Measurements from ENCODE around the gene GARIN5B. TPM values are rescaled to one million over a fixed set of nuclear protein-coding genes. Genes with fewer than 3 reads are reported as not detected.

The GARIN5B gene
- total RNA-seq, 1 experiment from 2014 or later = not detected

GRCh38 chr19:55320844-55321419 is 42.1 kb downstream of the GARIN5B start:
- H3K36me3 ChIP-seq (ENCODE audit: insufficient read depth, low read length, poor library complexity, severe bottlenecking) = no peaks in the 10 kb centered on the region
- TF ChIP-seq EZH2 (IDR thresholded peaks at IDR 0.05; ENCODE audit: borderline replicate concordance, low read depth, low read length, poor library complexity, severe bottlenecking) = no peak
- TF ChIP-seq, protein P1, sequence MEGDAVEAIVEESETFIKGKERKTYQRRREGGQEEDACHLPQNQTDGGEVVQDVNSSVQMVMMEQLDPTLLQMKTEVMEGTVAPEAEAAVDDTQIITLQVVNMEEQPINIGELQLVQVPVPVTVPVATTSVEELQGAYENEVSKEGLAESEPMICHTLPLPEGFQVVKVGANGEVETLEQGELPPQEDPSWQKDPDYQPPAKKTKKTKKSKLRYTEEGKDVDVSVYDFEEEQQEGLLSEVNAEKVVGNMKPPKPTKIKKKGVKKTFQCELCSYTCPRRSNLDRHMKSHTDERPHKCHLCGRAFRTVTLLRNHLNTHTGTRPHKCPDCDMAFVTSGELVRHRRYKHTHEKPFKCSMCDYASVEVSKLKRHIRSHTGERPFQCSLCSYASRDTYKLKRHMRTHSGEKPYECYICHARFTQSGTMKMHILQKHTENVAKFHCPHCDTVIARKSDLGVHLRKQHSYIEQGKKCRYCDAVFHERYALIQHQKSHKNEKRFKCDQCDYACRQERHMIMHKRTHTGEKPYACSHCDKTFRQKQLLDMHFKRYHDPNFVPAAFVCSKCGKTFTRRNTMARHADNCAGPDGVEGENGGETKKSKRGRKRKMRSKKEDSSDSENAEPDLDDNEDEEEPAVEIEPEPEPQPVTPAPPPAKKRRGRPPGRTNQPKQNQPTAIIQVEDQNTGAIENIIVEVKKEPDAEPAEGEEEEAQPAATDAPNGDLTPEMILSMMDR (conservative IDR thresholded peaks at IDR 0.05; ENCODE audit: low read depth, low read length) = no peak
- no peak overlapping the region for H3K27ac ChIP-seq (ENCODE audit: low read depth, low read length, poor library complexity, severe bottlenecking)
- intact Hi-C loops (cut with micrococcal nuclease; ENCODE audit: unreplicated experiment) = no loop called here
- no peaks in the 10 kb centered on the region for H3K27me3 ChIP-seq (replicated peaks; ENCODE audit: insufficient read depth, low read depth, low read length, poor library complexity)
- CTCF ChIA-PET = no interaction called here
- H3K4me1 ChIP-seq (ENCODE audit: insufficient read depth, low read length, poor library complexity, severe bottlenecking) = no peaks in the 10 kb centered on the region
- H3K4me3 ChIP-seq (ENCODE audit: low read depth, low read length, poor library complexity, severe bottlenecking) = no peak overlapping the region
- DNase-seq (ENCODE audit: low spot score) = no peak
- BruUV-seq (replicated peaks) = no TSS peak
- POLR2A ChIA-PET (ENCODE audit: low non-redundant PET) = interaction anchor here (0.6 kb wide), 1 partner anchor 18 kb away, joined by 4 read pairs; the partner anchor contains the start of gene KMT5C
- no peaks in the 10 kb centered on the region for H3K9me3 ChIP-seq (ENCODE audit: low read depth, low read length, poor library complexity, severe bottlenecking)

DNA sequence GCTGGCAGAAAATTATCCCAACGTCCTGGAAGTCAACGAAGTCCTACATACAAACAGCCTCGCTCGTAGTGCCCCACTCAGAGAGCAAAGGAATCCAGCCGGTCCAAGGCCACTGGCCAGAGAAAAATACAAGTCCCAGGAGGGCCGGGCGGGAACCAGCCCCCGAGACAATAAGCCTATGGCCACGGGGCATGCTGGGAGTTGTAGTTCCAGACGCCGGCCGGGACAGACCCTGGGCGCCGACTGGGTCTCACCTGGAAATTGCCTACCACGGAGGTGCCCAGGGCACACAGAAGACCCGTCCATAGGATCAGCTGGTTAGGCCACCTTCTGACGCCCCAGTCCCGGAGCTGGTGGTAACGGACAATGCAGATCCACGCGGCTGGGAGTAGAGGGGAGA is 43.3 kb downstream of the GARIN5B start:
- TF ChIP-seq, protein P1 (conservative IDR thresholded peaks at IDR 0.05; ENCODE audit: low read depth, low read length) = no peak
- no peak for TF ChIP-seq EZH2 (IDR thresholded peaks at IDR 0.05; ENCODE audit: borderline replicate concordance, low read depth, low read length, poor library complexity, severe bottlenecking)
- Histone ChIP-seq H3K27ac (ENCODE audit: low read depth, low read length, poor library complexity, severe bottlenecking) (no peak overlapping the region), H3K4me3 (ENCODE audit: low read depth, low read length, poor library complexity, severe bottlenecking) (no peak overlapping the region), H3K27me3 (replicated peaks; ENCODE audit: insufficient read depth, low read depth, low read length, poor library complexity) (no peaks in the 10 kb centered on the region), H3K36me3 (ENCODE audit: insufficient read depth, low read length, poor library complexity, severe bottlenecking) (no peaks in the 10 kb centered on the region), H3K4me1 (ENCODE audit: insufficient read depth, low read length, poor library complexity, severe bottlenecking) (no peaks in the 10 kb centered on the region), H3K9me3 (ENCODE audit: low read depth, low read length, poor library complexity, severe bottlenecking) (no peaks in the 10 kb centered on the region)
- ChIA-PET CTCF (no interaction called here), POLR2A (ENCODE audit: low non-redundant PET) (no interaction called here)
- peak; percentile 53 for DNase-seq (ENCODE audit: low spot score)
- BruUV-seq (replicated peaks) = no TSS peak
- intact Hi-C loops (cut with micrococcal nuclease; ENCODE audit: unreplicated experiment) = no loop called here

GRCh38 chr19:55316646-55317045 is 46.4 kb downstream of the GARIN5B start:
- DNase-seq (ENCODE audit: low spot score) = no peak
- H3K27ac ChIP-seq (ENCODE audit: low read depth, low read length, poor library complexity, severe bottlenecking) = no peak overlapping the region
- H3K27me3 ChIP-seq (replicated peaks; ENCODE audit: insufficient read depth, low read depth, low read length, poor library complexity) = no peaks in the 10 kb centered on the region
- no peak overlapping the region for H3K4me3 ChIP-seq (ENCODE audit: low read depth, low read length, poor library complexity, severe bottlenecking)
- ChIA-PET CTCF (no interaction called here), POLR2A (ENCODE audit: low non-redundant PET) (no interaction called here)
- H3K9me3 ChIP-seq (ENCODE audit: low read depth, low read length, poor library complexity, severe bottlenecking) = no peaks in the 10 kb centered on the region
- intact Hi-C loops (cut with micrococcal nuclease; ENCODE audit: unreplicated experiment) = no loop called here
- no TSS peak for BruUV-seq (replicated peaks)
- TF ChIP-seq EZH2 (IDR thresholded peaks at IDR 0.05; ENCODE audit: borderline replicate concordance, low read depth, low read length, poor library complexity, severe bottlenecking) = no peak
- TF ChIP-seq, protein P1 (conservative IDR thresholded peaks at IDR 0.05; ENCODE audit: low read depth, low read length) = no peak
- H3K36me3 ChIP-seq (ENCODE audit: insufficient read depth, low read length, poor library complexity, severe bottlenecking) = no peaks in the 10 kb centered on the region
- no peaks in the 10 kb centered on the region for H3K4me1 ChIP-seq (ENCODE audit: insufficient read depth, low read length, poor library complexity, severe bottlenecking)
